GM23338 (cell line): ENCODE results near the gene PXDN. TPM values are rescaled to one million over a fixed set of nuclear protein-coding genes. Genes with fewer than 3 reads are reported as not detected.

ENCODE experiments used
- ATAC-seq: fragments of 200-7000 bp; cut with Tn5 transposase; 3 replicates; pipeline ENCODE4 v1.9.1; 2020
- DNase-seq: peaks from one replicate; pipeline ENCODE4 v3.0.0-alpha.2; 2015; ENCODE audit warnings: low spot score
- H2AFZ ChIP-seq: fragments of 200-600 bp; sonication (generic); 2 replicates; pipeline ENCODE4 v1.8.0; 2016; ENCODE audit warnings: antibody characterized with exemption, mild to moderate bottlenecking, moderate library complexity
- H3F3A ChIP-seq: fragments of 200-600 bp; sonication (generic); replicated peaks from 2 replicates; pipeline ENCODE4 v1.8.0; 2017; ENCODE audit warnings: antibody characterized with exemption, mixed run types, low read depth
- H3K27ac ChIP-seq: fragments of 200-600 bp; sonication (generic); 2 replicates; pipeline ENCODE4 v1.6.1; 2016; ENCODE audit warnings: low read depth
- H3K27me3 ChIP-seq: fragments of 200-600 bp; sonication (generic); 2 replicates; pipeline ENCODE4 v1.8.0; 2016; ENCODE audit warnings: mild to moderate bottlenecking, mixed run types, moderate library complexity; ENCODE audit not compliant: insufficient read depth
- H3K36me3 ChIP-seq: fragments of 200-600 bp; sonication (generic); 2 replicates; pipeline ENCODE4 v1.8.0; 2016; ENCODE audit warnings: mild to moderate bottlenecking; ENCODE audit not compliant: insufficient read depth
- H3K4me1 ChIP-seq: fragments of 200-600 bp; sonication (generic); 2 replicates; pipeline ENCODE4 v1.8.0; 2016; ENCODE audit warnings: mild to moderate bottlenecking, moderate library complexity; ENCODE audit not compliant: insufficient read depth
- H3K4me2 ChIP-seq: fragments of 200-600 bp; sonication (generic); 2 replicates; pipeline ENCODE4 v1.7.1; 2017; ENCODE audit warnings: mixed run types
- H3K4me3 ChIP-seq: fragments of 200-600 bp; sonication (generic); 2 replicates; pipeline ENCODE4 v1.6.1; 2016; ENCODE audit warnings: mixed run types
- H3K79me2 ChIP-seq: fragments of 200-600 bp; sonication (generic); replicated peaks from 2 replicates; pipeline ENCODE4 v1.8.0; 2017; ENCODE audit warnings: mild to moderate bottlenecking; ENCODE audit not compliant: insufficient read depth
- H3K9me2 ChIP-seq: fragments of 200-600 bp; sonication (generic); 2 replicates; pipeline ENCODE4 v1.8.0; 2017; ENCODE audit not compliant: insufficient read depth
- H4K20me1 ChIP-seq: fragments of 200-600 bp; sonication (generic); replicated peaks from 2 replicates; pipeline ENCODE4 v1.8.0; 2017; ENCODE audit warnings: mild to moderate bottlenecking; ENCODE audit not compliant: insufficient read depth
- H3K27ac Mint-ChIP-seq: 2 replicates; pipeline ENCODE4 v1.8.0; 2020; ENCODE audit warnings: inconsistent platforms, mild to moderate bottlenecking, moderate library complexity, mixed read lengths
- H3K27me3 Mint-ChIP-seq: 3 replicates; pipeline ENCODE4 v1.8.0; 2022; ENCODE audit warnings: low read depth, mild to moderate bottlenecking, moderate library complexity, mixed read lengths, inconsistent platforms; ENCODE audit not compliant: insufficient read depth, poor library complexity
- H3K36me3 Mint-ChIP-seq: 3 replicates; pipeline ENCODE4 v1.8.0; 2021; ENCODE audit warnings: low read depth, mild to moderate bottlenecking, inconsistent platforms, moderate library complexity, mixed read lengths
- H3K4me1 Mint-ChIP-seq: 3 replicates; pipeline ENCODE4 v1.8.0; 2020; ENCODE audit warnings: mild to moderate bottlenecking, inconsistent platforms, mixed read lengths
- H3K4me3 Mint-ChIP-seq: 3 replicates; pipeline ENCODE4 v1.8.0; 2021; ENCODE audit warnings: moderate library complexity, mild to moderate bottlenecking, inconsistent platforms, mixed read lengths
- H3K9me3 Mint-ChIP-seq: 3 replicates; pipeline ENCODE4 v1.8.0; 2020; ENCODE audit warnings: moderate library complexity, mild to moderate bottlenecking, inconsistent platforms, mixed read lengths
- CREB1 ChIP-seq: fragments of 250-450 bp; sonication (Bioruptor Pico); IDR thresholded peaks from 2 replicates; pipeline ENCODE4 v1.5.0; 2020; ENCODE audit warnings: low read depth, mild to moderate bottlenecking, moderate library complexity
- CTCF ChIP-seq, 2 experiments: fragments of 200-600 bp in 1 of 2; sonication (generic) in 1 of 2; conservative IDR thresholded peaks; 2 replicates each; pipeline versions ENCODE4 v1.5.1 to v1.6.1; 2016 to 2017; ENCODE audit warnings: antibody characterized with exemption in 2 of 2, low read depth in 2 of 2, mild to moderate bottlenecking in 2 of 2, moderate library complexity in 1 of 2
- JUNB ChIP-seq: IDR thresholded peaks from one replicate; pipeline ENCODE4 v1.6.1; 2016; ENCODE audit warnings: antibody characterized with exemption; ENCODE audit not compliant: unreplicated experiment
- NANOG ChIP-seq: IDR thresholded peaks from 2 replicates; pipeline ENCODE4 v1.6.1; 2016; ENCODE audit warnings: antibody characterized with exemption, borderline replicate concordance
- REST ChIP-seq: IDR thresholded peaks from one replicate; pipeline ENCODE4 v1.6.1; 2018; ENCODE audit warnings: antibody characterized with exemption; ENCODE audit not compliant: unreplicated experiment
- STAT1 ChIP-seq: IDR thresholded peaks from one replicate; pipeline ENCODE4 v1.6.1; 2016; ENCODE audit warnings: antibody characterized with exemption; ENCODE audit not compliant: unreplicated experiment
- ZNF331 ChIP-seq: fragments of 250-450 bp; sonication (Bioruptor Pico); IDR thresholded peaks from 2 replicates; pipeline ENCODE4 v1.5.0; 2020; ENCODE audit warnings: low read depth, mild to moderate bottlenecking, moderate library complexity
- ZNF462 ChIP-seq: fragments of 250-450 bp; sonication (Bioruptor Pico); IDR thresholded peaks from 2 replicates; pipeline ENCODE4 v1.5.0; 2020; ENCODE audit warnings: mild to moderate bottlenecking, moderate library complexity
- polyA plus RNA-seq: library from polyadenylated mRNA; unstranded; fragments of >200 nt; fragmentation: Nextera tagmentation; extraction: Ambion mirVana; gene quantifications from 2 replicates; pipeline ENCODE4 v1.2.1, GENCODE V29; 2016
- total RNA-seq: library from RNA; depleted of rRNA; stranded (reverse); fragments of >200 nt; shearing (Covaris generic); gene quantifications from 2 replicates; pipeline ENCODE4 v1.2.3, GENCODE V29; 2014

The PXDN gene
- total and polyA plus RNA-seq, 2 experiments from 2014 or later: 42.2 to 225 TPM

GRCh38 chr2:1600191-1601066, 143.9 kb downstream of the PXDN start:
- peaks cover 5% of the 10 kb centered on the region for H3K27me3 Mint-ChIP-seq
- Histone ChIP-seq H4K20me1 (no peaks in the 10 kb centered on the region), H3K9me2 (no peaks in the 10 kb centered on the region), H3K36me3 (no peaks in the 10 kb centered on the region), H2AFZ (no peak overlapping the region), H3K4me3 (no peak overlapping the region), H3K79me2 (no peaks in the 10 kb centered on the region), H3F3A (peaks cover 28% of the 10 kb centered on the region), H3K4me1 (peaks cover 1% of the 10 kb centered on the region; the same call in 1 of the 2 replicates), H3K4me2 (no peak overlapping the region), H3K27ac (no peak overlapping the region), H3K27me3 (no peaks in the 10 kb centered on the region)
- DNase-seq (no peak), ATAC-seq (no peak)
- no peaks in the 10 kb centered on the region for H3K9me3 Mint-ChIP-seq
- TF ChIP-seq NANOG (no peak), STAT1 (no peak), JUNB (no peak), CREB1 (CRISPR knock-in tag) (no peak), CTCF (conservative IDR thresholded peaks at IDR 0.05; ENCODE audit: low read depth in 2 of 2) (no peak), ZNF331 (CRISPR knock-in tag) (no peak), ZNF462 (CRISPR knock-in tag) (no peak), REST (no peak)
- H3K27ac Mint-ChIP-seq: no peak overlapping the region
- no peaks in the 10 kb centered on the region for H3K36me3 Mint-ChIP-seq
- peaks cover 2% of the 10 kb centered on the region; the same call in 1 of the 3 replicates for H3K4me1 Mint-ChIP-seq
- no peak overlapping the region for H3K4me3 Mint-ChIP-seq
